Sciatic nerve (tissue), 2 donors: Measurements from ENCODE around the gene C3orf20. TPM values are rescaled to one million over a fixed set of nuclear protein-coding genes. Genes with fewer than 3 reads are reported as not detected.
A peak's percentile ranks its signal among the peaks of the same experiment; 100 is the strongest.

Experiments used
- ATAC-seq: fragments of 200-7000 bp; cut with Tn5 transposase; one replicate; pipeline ENCODE4 v1.9.1; 2020; ENCODE audit warnings: mild to moderate bottlenecking, moderate library complexity
- DNase-seq: peaks from one replicate; pipeline ENCODE4 v3.0.0-alpha.2; 2020; ENCODE audit warnings: low spot score
- intact Hi-C: fragments of 100-400 bp; cut with DNase I; formaldehyde crosslinking; loops from one replicate; pipeline ENCODE4 v1.14.2; 2022
- total RNA-seq: library from RNA; stranded (reverse); fragmentation: NEBNext Ultra II Directional; extraction: Animal tissue kit (Norgen Biotek cat#: 25700); gene quantifications from one replicate; pipeline ENCODE4 v1.2.1, GENCODE V29; 2021
- donor health status: DM: no; HTN: no; CAD: no.
- donor health status: DM: no; HTN: no; CAD: no.

C3orf20 gene
- total RNA-seq, 1 donor from 2014 or later = 0.18 TPM

DNA sequence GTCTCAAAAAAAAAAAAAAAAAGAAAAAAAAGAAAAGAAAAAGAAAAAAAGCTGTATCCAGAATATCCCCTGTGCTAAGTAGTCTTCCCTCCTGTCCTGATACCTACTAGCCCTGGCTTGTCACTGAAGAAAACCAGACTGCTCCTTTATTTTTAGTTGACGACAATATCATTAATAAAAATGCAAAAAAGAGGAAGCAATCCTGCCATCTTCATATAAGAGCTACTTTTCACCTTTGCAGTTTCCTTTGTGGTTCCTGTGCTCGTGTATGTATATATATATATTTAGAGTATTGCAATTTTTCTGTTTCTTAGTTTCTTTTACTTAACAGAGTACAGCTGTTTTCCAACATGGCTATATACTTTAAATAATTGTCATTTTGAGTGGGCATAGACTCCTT lies 13.6 kb downstream of the C3orf20 start:
- intact Hi-C loops = no loop called here
- no peak for ATAC-seq

GRCh38 chr3:14689247-14689980 lies 14.5 kb downstream of the C3orf20 start:
- no peak for DNase-seq
- intact Hi-C loops = no loop called here
- no peak for ATAC-seq

More for the DNA sequence above, 13.6 kb downstream of the C3orf20 start:
- no peak for DNase-seq

GRCh38 chr3:14691239-14691638 lies 16.3 kb downstream of the C3orf20 start:
- DNase-seq (no peak), ATAC-seq (no peak)
- intact Hi-C loops = no loop called here

DNA sequence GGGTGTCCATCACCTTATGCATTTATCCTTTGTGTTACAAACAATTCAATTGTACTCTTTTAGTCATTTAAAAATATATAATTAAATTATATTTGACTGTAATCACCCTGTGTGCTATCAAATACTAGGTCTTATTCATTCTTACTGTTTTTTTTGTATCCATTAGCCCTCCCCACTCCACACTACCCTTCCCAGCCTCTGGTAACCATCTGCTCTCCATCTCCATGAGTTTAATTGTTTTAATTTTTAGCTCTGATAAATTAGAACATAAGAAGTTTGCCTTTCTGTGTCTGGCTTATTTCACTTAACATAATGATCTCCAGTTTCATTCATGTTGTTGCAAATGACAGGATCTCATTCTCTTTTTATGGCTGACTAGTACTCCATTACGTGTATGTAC lies 16.8 kb downstream of the C3orf20 start:
- DNase-seq = no peak
- no peak for ATAC-seq

DNA sequence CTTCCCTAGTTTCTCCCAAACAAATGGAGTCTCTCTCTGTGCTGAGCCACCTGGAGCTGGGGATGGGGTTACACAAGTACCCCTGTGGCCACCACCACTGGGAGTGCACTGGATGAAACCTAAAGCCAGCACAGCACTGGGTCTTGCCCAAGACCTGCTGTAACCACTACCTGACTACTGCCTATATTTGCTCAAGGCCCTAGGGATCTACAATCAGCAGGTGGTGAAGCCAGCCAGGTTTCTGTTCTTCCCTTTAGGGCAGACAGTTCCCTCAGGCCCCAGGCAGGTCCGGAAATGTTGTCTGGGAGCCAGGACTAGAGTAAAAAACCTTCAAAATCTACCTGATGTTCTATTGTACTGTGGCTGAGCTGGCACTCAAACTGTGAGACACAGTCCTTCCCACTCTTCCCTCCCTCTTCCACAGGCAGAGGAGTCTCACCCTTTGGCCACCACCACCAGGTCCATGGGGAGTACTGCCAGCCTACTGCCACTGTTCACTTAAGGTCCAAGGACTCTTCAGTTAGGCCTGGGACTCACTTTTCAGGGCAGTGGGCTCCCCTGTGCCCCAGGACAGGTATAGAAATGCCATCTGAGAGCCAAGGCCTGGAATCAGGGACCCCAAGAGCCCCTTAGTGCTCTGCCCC lies 23.8 kb downstream of the C3orf20 start:
- ATAC-seq = no peak
- intact Hi-C loops = no loop called here
- no peak for DNase-seq

More for the DNA sequence above, 16.8 kb downstream of the C3orf20 start:
- intact Hi-C loops = no loop called here

GRCh38 chr3:14699643-14700042 lies 24.7 kb downstream of the C3orf20 start:
- intact Hi-C loops = no loop called here
- DNase-seq = no peak
- ATAC-seq = no peak

- intact Hi-C loops = no loop called here
- DNase-seq (no peak), ATAC-seq (no peak)
These were observed 25.9 kb downstream of the C3orf20 start for GRCh38 chr3:14700891-14701290.

DNA sequence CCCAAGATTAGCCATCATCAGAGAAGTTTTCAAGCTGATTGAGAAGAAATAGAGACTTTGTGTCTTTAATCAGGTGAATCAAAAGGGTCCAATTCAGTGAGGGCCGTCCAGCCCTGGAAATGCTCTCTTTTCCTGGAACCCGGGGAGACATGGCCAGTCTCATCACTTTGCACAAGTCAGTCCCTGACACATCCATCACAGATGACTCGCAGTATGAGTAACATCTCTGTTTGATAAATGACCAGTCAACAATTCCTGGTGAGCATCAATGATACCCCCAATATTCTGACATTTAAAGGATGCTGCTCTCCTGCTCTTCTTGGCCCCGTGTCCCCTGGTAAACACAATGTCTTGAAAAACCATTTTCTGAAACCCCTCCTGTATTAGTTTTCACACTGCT lies 26.7 kb downstream of the C3orf20 start:
- ATAC-seq = no peak

GRCh38 chr3:14703128-14703750 lies 28.3 kb downstream of the C3orf20 start:
- no peak for DNase-seq
- ATAC-seq = no peak
- intact Hi-C loops = no loop called here

More for the DNA sequence above, 26.7 kb downstream of the C3orf20 start:
- intact Hi-C loops = no loop called here
- no peak for DNase-seq

DNA sequence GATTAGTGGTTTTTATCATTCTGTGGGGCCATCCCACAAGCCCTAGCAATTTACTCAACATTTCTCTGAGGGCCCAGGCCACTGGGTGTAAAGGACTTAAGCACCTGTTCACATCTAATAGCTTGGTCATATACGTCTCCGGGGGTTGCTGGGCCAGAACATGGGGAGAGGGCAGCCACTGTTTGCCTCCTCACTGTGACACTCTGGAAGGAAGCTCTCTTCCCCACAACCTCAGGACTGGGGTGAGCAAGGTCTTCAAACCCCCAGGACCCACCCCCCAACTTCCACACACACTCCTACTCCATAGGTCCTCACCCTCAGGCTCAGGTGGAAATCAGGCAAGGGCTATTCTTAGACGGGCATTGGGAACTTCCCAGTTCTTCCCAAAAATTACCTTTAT lies 28.9 kb downstream of the C3orf20 start:
- ATAC-seq (no peak), DNase-seq (no peak)
- intact Hi-C loops = no loop called here

DNA sequence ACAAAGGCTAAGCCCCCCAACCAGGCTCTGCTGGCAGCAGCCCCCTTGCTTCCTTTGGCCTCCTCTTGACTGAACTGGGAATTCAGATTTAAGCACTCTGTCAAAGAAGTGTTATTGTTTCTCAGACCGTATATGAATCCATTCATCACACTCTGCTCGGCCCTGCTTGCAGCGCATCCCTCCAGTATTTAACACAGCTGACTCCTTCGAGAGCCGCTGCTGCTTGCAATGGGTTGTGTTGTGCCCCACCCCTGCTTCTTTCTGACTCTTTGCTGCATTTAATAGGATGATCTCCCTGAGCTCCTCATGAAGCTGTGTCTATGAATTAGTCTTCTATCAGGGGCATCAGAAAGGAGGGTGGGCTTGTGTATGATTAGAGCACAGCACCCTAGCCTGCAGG lies 31.2 kb downstream of the C3orf20 start:
- intact Hi-C loops = no loop called here
- no peak for DNase-seq
- ATAC-seq = no peak

DNA sequence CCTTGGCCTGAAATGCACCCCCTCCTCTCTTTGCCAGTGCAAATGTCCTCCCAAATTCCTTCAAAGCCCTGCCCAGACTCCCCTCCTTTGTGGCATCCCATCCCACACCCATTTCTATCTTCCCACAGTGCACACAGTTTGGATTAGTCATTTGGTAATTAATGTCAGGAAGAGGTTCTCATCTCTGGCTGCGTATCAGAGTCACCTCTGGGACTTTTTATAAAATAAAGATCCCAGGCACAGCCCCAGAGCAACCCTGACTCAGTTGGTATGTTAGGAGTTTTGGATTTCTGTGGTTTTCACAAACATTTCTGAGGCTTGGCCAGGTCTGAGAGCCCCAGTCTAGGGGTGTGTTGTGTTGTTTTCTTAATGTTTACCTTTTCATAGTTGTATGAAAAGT lies 41.6 kb downstream of the C3orf20 start:
- intact Hi-C loops = no loop called here
- DNase-seq = no peak
- ATAC-seq = no peak

GRCh38 chr3:14717307-14717706 lies 42.4 kb downstream of the C3orf20 start:
- DNase-seq (no peak), ATAC-seq (no peak)
- intact Hi-C loops = no loop called here

- intact Hi-C loops = no loop called here
- DNase-seq (no peak), ATAC-seq (no peak)
These were observed 43.6 kb downstream of the C3orf20 start for GRCh38 chr3:14718539-14718938.

DNA sequence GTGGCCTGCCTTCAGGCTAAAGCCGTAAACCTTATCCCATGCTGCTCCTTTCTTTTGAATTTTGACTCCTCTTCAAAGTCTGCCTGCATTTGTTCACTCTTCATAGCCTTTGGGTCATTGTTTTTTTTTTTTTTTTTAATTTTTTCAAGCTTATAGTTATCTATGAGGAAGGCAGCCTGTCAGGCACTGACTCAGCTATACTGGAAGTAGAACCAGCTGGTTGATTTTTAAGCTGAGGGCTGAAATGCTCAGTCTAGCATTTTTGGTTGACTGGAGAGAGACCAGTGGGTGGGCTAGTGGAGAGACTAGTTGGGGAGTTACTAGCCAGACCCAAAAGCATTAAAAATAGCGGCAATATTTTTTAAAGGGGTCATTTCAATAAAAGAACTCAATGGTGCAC lies 44.1 kb downstream of the C3orf20 start:
- intact Hi-C loops = no loop called here
- DNase-seq = no peak
- ATAC-seq = no peak

DNA sequence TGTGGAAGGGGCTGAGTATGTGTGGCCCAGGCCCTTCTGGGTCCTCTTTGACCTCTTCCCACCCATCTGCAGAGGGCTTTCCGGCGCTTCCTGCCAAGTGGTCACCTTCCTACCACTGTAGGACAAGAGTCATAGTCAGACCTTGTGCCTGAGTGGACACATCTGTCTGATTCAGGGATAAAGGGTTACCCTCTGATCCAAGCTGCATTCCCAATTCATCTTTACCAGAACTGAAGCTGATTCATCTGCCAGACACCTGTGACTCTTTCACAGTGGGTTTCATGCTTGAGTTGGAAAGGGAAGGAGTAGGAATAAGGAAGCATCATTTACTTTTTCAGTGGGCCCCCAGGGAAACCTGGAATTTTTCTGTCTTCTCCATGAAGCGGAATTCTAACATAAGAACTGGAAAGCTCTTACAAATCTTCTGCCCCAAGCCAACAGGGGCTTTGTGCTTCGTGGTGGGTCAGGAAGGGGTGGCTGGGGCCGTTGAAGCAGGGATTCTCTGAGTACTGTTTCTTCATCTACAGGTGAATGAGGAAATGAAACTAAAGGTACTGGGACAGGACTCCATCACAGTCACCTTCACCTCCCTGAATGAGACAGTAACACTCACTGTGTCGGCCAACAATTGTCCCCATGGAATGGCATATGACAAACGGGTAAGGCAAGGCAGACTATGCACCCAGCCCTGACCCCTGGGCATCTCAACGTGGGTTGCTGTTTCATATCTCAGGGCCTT lies 46.4 kb downstream of the C3orf20 start:
- no peak for DNase-seq
- no peak for ATAC-seq
- intact Hi-C loops = no loop called here

DNA sequence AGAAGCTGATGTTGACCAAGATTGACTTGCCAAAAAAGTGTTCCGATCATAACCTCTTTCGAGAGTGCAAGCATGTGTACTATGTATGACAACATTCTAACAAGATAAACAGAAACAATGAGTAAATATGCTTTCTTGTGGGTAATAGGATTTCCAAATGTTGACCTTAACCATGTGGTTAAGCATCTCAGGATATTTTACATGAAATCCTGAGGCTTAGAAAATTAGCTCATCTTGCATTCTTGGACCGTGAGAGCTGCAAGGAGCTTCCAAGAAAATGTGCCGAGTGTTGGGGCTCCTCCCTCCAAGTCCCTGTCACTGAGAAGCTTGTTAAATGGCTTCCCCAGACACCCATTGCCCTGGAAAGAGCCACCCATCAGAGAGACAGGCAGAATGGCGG lies 50.1 kb downstream of the C3orf20 start:
- intact Hi-C loops = no loop called here
- DNase-seq (no peak), ATAC-seq (peak; percentile 82)

DNA sequence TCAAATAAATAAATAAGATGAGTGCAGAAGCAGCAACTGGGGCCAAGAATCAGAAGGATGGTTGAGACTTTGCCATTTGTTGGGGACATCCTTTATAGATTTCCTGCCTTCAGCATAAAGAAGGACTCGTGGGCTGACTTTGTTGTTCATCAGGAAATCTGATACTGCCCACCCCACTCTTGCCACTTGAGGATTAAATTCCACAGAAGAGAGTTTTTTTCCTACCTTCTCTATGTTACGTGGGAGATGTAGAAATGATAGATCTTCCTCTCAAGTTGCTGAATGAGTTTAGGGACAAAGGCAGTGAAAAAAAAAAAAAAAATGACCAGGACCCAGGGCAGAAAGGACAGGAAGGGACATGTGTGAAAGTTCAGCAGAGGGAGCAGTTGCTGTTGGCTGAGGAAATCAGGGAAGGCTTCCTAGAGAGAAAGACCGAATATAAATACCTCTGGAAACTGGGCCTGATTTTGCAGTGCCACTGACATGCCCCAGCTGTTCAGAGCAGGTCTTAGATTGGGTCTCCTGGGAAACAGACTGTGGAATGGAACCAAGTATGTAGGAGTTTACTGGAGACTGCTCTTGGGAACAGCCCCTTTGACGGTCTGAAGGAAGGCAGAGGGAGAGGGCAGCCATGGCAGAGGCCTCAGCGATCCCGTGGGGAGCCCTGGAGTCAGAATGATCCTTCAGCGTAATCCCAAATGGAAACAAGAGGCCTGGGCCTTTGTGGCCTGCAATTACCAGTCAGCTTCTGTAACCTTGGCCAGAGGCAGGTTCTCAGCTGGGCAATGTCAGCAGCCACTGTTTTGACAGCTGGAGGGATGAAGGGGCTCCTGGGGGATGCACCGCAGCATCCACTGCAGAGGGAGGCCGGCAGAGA lies 50.9 kb downstream of the C3orf20 start:
- ATAC-seq (peak; percentile 85), DNase-seq (no peak)
- intact Hi-C loops = no loop called here

GRCh38 chr3:14726441-14726780 lies 51.5 kb downstream of the C3orf20 start:
- intact Hi-C loops = no loop called here
- ATAC-seq (no peak), DNase-seq (no peak)
